GM18502 (cell line): ENCODE measurements around the gene RBBP8NL.

Source experiments
- ATAC-seq: cut with Tn5 transposase; IDR thresholded peaks from one replicate; pipeline ENCODE4 v1.9.1; 2021; ENCODE audit warnings: mild to moderate bottlenecking; ENCODE audit not compliant: unreplicated experiment, poor library complexity

Gene RBBP8NL

GRCh38 chr20:62395311-62396242, 31.8 kb downstream of the RBBP8NL start:
- no peak for ATAC-seq

DNA sequence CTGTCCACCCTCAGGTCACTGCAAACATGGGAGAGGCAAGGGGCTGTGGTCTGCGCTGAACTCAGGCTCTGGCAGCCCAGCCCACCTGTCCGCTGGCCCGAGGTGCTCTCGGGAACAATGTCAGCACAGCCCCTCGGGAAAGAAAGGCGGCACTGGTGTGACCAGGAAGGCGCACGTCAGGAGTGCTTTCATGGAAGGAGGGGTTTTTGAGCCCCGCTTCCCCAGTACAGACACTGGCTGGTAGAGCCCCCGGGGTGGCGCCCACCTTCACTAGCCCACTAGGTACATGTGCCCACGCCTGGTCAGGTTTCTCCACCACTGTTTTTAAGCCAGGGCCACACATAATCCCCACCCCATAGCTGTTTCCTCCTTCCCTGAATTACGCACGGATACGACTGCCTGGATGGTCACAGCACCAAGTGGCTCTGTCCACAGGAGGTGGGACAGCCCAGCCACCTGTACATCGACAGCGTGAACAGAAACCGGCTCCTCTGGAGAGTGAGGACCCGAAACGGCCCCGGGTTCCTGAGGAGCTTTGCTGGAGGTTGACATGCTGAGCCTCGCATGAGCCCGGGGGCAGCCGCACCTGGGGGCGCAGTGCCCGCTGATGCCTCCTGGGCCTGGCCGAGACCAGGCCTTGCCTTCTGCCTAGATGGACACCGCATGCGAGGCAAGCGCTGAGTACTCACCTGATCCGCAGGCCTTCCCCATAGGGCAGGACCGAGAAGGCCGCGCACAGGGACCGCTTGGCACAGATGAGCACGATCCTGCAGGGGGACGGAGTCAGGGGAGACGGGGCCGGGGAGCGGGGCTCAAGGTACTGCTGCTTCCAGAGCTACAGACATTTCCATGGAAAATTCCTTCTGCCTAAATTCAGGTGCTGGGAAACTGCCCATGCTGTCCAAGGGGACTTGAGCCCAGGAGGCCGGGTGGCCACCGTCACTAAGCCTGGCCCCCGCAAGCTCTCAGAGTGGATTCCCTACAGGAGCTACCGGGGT, 32.8 kb downstream of the RBBP8NL start:
- ATAC-seq: no peak

DNA sequence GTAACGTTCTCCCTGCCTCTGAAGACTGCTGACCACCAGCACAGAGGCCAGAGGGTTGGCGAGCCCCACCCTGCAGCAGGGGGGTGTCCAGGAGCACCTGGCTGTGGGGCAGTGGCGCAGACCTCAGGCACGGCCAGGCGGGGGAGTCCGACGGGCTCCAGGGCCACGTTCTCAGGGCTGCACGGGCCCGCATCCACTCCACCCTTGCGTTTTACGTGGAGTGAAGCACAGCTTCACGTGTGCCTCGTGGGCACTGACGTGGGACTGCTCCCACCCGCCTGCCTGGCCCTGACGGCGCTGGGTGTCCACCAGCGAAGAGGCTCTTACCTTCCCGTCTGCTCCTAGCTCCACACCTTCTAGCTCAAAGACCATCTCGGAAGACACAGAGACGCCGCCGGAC, 33.5 kb downstream of the RBBP8NL start:
- no peak for ATAC-seq

DNA sequence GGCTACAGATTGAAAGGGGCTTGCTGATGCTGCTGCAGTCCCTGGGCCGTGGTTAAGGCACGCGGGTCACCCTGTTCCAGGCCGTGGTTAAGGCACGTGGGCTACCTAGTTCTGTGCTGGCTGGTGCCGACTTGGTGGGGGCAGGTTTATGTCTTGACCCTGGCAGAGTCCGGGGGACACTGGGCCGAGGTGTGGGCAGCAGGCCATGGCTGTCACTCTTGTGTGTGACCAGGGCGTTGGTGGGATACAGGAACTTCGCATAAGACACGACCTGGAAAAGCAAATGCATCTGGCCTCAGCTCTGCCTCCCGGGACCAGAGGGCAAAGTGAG, 34.0 kb downstream of the RBBP8NL start:
- ATAC-seq: no peak

DNA sequence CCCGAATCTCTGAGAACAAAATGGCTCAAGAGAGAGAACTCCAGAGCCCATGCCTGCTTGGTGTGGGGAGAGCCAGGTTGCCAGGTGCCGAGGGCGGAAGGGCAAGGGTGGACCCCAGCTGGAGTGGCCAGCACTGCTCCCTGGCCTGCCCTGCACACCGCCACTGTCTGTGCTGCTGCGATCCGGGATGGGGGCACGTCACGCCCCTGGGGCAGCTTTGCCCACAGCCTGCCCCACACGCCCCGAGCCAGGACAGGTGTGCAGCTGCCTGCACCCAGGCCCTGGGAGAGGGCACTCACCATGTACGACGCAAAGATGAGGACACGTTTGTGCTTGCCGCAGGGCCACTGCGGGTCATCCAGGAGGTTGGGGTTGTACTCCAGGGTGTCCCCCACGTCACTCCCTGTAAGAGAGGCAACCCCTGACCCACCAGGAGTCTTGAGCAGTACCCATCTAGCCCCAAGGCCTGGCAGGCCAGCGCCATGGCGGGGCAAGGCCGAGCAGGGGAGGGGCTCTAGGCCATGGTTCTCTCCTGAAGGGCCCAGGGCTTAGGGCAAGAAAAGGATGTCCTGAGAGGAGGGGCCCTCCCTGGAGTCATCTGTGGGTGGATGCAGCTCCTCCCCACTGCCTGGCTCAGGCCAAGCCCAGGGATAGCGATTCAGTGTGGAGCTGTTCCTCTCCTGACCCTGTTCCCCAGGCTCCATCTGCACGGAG, 34.6 kb downstream of the RBBP8NL start:
- no peak for ATAC-seq

DNA sequence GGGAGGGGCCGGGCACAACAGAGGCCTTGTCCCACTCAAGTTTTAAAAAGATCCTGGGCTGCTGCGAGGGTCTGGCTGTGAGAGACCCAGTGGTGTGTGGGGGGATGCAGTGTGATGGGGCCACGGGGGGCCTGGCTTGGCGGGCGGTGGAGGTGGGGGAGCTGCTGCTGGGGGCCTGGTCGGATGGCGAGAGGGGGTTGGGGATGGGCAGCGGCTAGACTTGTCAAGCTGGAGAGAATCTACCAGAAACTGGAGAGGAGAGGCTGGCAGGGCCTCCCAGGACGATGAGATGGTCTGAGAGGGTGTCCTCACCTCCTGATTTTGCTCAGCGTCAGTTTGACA, 35.3 kb downstream of the RBBP8NL start:
- ATAC-seq: no peak

- no peak for ATAC-seq
Measured at GRCh38 chr20:62391165-62392076, 35.9 kb downstream of the RBBP8NL start.

GRCh38 chr20:62390317-62391164, 36.8 kb downstream of the RBBP8NL start:
- ATAC-seq: no peak

DNA sequence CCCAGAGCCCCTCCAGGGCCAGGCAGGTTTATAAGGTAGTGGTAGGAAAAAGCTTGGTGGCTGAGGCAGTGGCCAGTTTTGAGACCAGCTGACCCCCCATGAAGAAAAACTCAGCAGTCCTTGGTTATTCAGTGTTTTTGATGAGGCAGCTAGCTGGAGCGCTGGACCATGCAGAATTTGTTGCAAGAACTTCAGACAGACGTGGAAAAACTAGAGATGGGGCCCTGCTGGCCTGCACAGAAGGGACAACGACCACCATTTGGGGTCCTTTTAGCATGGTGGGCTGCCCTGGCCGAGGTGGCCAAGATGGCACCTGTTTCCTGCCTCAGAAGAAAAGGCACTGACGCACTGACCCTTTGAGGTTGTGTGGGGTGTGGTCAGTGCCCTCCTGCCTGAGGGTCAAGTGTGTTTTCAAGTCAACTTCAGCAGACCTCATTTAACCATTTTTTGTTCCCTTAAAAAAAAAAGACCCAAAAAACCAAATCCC, 37.7 kb downstream of the RBBP8NL start:
- ATAC-seq: no peak

GRCh38 chr20:62388839-62389600, 38.3 kb downstream of the RBBP8NL start:
- ATAC-seq: no peak

DNA sequence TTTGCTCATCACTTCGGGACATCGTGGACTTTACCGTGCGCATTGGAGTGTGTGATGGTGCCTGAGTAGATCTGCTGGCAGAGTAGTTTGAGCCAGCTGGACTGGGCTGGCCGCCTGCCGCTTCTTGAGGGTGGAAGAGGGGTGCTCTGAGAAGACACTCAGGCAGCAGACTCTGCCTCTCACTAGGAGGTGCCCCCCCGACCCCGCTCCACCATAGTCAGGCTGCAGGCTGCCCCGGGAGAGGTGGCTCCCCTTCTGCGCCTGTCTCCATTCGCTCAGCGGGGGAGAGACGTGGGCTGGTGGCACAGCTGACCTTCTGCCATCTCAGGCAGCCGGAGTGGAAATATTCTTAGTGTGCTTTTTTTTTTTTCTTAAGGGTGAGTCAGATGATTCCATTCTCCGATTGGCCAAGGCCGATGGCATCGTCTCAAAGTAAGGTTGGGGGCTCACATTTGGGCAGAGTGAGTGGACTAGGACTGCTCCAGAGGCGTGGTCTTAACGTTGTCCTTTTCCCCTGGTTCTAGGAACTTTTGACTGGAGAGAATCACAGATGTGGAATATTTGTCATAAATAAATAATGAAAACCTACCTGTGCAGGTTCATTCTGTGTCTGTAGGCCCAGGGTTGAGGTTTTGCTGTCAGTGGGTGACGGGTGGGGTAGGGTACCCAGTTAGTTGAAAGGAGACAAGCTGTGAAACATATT, 39.3 kb downstream of the RBBP8NL start:
- no peak for ATAC-seq

DNA sequence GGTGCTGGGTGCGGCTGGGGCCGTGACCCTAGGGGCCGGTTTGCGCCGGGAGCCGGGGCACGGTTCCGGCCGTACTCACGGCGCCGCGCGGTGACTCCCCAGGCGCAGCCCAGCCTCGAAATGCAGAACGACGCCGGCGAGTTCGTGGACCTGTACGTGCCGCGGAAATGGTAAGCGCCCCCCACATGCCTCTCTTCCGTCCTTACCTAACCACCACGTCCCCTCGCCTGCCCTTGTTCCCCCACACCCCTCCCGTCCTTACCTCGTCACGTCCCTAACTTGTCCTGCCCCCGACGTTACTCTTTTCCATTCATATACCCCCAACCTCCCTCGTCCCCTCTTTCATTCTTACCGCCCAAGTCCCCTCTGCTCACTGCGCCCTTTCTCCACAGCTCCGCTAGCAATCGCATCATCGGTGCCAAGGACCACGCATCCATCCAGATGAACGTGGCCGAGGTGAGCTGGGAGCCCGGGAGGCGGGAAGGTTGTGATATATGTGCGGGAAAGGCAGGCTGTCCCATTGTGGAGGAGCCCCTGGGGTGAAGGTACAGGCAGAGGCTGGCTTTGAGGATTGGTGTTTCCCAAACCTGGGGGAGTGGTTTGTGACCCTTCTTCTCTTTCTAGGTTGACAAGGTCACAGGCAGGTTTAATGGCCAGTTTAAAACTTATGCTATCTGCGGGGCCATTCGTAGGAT, 40.0 kb downstream of the RBBP8NL start:
- ATAC-seq: no peak

- ATAC-seq: peak; percentile 78
Measured at GRCh38 chr20:62386383-62387218, 40.7 kb downstream of the RBBP8NL start, which contains the start of gene RPS21. Gene RPS21 (plus strand): TSS chr20:62387103. CDS start chr20:62387339, 236 bp downstream.

- ATAC-seq: peak; percentile 59
Measured at GRCh38 chr20:62382306-62383198, 44.8 kb downstream of the RBBP8NL start.

DNA sequence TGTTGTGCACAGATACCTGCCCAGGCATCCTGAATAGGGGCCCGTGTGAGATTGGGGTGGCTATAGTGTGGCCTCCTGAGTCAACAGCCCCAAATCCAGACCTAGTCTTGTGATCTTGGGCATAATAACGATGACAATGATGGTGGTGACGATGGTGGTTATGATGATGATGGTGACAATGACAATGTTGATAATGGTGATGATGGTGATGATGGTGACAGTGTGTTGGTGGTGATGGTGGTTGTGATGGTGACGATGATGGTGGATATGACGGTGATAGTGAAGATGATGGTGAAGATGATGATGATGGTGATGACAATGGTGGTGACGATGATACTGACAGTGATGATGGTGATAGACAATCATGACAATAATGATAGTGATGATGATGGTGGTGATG, 45.5 kb downstream of the RBBP8NL start:
- ATAC-seq: no peak
